RWPE2 (cell line): ENCODE results near the gene NAE1.

ENCODE experiments used
- ATAC-seq: fragments of 200-7000 bp; cut with Tn5 transposase; 3 replicates; pipeline ENCODE4 v1.9.1; 2021; ENCODE audit warnings: low read depth
- DNase-seq: peaks from one replicate; pipeline ENCODE4 v3.0.0-alpha.2; 2020; ENCODE audit warnings: low spot score
- H3K27ac ChIP-seq: fragments of 450-650 bp; 2 replicates; pipeline ENCODE4 v1.5.1; 2017; ENCODE audit warnings: mild to moderate bottlenecking; ENCODE audit not compliant: poor library complexity, severe bottlenecking
- H3K27me3 ChIP-seq: fragments of 250-450 bp; sonication (Bioruptor Pico); 2 replicates; pipeline ENCODE4 v1.5.1; 2021; ENCODE audit warnings: mild to moderate bottlenecking, moderate library complexity; ENCODE audit not compliant: insufficient read depth, poor library complexity, severe bottlenecking
- H3K36me3 ChIP-seq: fragments of 250-450 bp; sonication (Bioruptor Pico); 2 replicates; pipeline ENCODE4 v1.5.1; 2020; ENCODE audit warnings: low read depth, mild to moderate bottlenecking, moderate library complexity
- H3K4me1 ChIP-seq: fragments of 250-450 bp; sonication (Bioruptor Pico); 2 replicates; pipeline ENCODE4 v1.5.1; 2021; ENCODE audit warnings: mild to moderate bottlenecking, moderate library complexity; ENCODE audit not compliant: insufficient read depth, poor library complexity, severe bottlenecking
- H3K4me3 ChIP-seq: fragments of 250-450 bp; sonication (Bioruptor Pico); 2 replicates; pipeline ENCODE4 v1.5.1; 2021; ENCODE audit warnings: mild to moderate bottlenecking, moderate library complexity; ENCODE audit not compliant: severe bottlenecking
- H3K9me3 ChIP-seq: fragments of 250-450 bp; sonication (Bioruptor Pico); 2 replicates; pipeline ENCODE4 v1.5.1; 2021; ENCODE audit warnings: mild to moderate bottlenecking, moderate library complexity; ENCODE audit not compliant: severe bottlenecking
- TF ChIP-seq, protein P1 (sequence below): fragments of 450-650 bp; IDR thresholded peaks from one replicate; pipeline ENCODE4 v1.5.1; 2017; ENCODE audit warnings: mild to moderate bottlenecking, moderate library complexity; ENCODE audit not compliant: poor library complexity, severe bottlenecking

NAE1 gene

DNA sequence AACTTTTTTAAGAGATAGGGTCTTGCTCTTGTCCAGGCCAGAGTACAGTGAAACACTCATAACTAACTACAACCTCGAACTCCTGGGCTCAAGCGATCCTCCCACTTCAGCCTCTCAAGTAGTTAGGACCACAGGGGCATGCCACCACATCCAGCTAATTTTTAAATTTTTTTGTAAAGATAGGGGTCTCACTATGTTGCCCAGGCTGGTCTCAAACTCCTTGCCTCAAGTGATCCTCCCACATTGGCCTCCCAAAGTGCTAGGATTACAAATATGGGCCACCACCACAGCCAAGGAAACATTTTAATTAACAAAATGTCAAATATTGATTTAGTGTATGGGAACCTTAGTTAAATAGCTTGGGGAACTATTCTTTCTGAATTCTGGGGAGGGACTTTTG is 76.6 kb downstream of the NAE1 start:
- Histone ChIP-seq H3K36me3 (peaks cover 12% of the 10 kb centered on the region), H3K27ac (no peak overlapping the region), H3K4me1 (peaks cover 12% of the 10 kb centered on the region), H3K4me3 (no peak overlapping the region), H3K9me3 (no peaks in the 10 kb centered on the region), H3K27me3 (no peaks in the 10 kb centered on the region)
- TF ChIP-seq, protein P1, sequence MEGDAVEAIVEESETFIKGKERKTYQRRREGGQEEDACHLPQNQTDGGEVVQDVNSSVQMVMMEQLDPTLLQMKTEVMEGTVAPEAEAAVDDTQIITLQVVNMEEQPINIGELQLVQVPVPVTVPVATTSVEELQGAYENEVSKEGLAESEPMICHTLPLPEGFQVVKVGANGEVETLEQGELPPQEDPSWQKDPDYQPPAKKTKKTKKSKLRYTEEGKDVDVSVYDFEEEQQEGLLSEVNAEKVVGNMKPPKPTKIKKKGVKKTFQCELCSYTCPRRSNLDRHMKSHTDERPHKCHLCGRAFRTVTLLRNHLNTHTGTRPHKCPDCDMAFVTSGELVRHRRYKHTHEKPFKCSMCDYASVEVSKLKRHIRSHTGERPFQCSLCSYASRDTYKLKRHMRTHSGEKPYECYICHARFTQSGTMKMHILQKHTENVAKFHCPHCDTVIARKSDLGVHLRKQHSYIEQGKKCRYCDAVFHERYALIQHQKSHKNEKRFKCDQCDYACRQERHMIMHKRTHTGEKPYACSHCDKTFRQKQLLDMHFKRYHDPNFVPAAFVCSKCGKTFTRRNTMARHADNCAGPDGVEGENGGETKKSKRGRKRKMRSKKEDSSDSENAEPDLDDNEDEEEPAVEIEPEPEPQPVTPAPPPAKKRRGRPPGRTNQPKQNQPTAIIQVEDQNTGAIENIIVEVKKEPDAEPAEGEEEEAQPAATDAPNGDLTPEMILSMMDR, result no peak
- ATAC-seq (no peak), DNase-seq (no peak)

DNA sequence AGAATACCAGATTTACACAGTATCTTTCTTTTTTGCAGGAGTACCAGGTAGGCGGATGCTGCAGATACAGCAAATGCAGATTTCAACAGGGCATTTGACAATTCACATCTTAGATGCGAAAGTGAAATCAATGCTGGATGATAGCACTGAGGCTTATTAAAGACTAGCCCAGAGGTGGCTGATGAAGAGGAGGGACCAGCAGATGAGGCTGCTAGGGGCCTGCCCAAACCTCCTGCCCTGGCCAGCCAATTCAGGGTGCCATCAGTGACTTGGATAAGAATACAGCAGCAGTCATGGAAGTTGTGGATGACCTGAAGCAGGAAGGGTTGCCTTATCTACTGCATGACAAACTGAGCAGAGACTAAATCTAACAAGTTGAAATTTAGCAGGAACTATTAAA is 77.8 kb downstream of the NAE1 start:
- no peak overlapping the region for H3K4me3 ChIP-seq
- no peaks in the 10 kb centered on the region for H3K27me3 ChIP-seq
- H3K9me3 ChIP-seq, result no peaks in the 10 kb centered on the region
- ATAC-seq (no peak), DNase-seq (no peak)
- no peak overlapping the region for H3K27ac ChIP-seq
- TF ChIP-seq, protein P1, result no peak
- H3K36me3 ChIP-seq, result peaks cover 24% of the 10 kb centered on the region
- peaks cover 15% of the 10 kb centered on the region for H3K4me1 ChIP-seq
